GM21825 (cell line): ENCODE data around the gene GGCX.
A peak's percentile ranks its signal among the peaks of the same experiment; 100 is the strongest.
"Not testable (repeated sequence)": the region's sequence is repeated elsewhere in the genome, so short reads cannot be mapped to it uniquely, and the experiment has no call there.

ENCODE experiments used
- ATAC-seq: cut with Tn5 transposase; IDR thresholded peaks from one replicate; pipeline ENCODE4 v1.9.1; 2021; ENCODE audit warnings: mild to moderate bottlenecking, moderate library complexity; ENCODE audit not compliant: unreplicated experiment

Gene GGCX

DNA sequence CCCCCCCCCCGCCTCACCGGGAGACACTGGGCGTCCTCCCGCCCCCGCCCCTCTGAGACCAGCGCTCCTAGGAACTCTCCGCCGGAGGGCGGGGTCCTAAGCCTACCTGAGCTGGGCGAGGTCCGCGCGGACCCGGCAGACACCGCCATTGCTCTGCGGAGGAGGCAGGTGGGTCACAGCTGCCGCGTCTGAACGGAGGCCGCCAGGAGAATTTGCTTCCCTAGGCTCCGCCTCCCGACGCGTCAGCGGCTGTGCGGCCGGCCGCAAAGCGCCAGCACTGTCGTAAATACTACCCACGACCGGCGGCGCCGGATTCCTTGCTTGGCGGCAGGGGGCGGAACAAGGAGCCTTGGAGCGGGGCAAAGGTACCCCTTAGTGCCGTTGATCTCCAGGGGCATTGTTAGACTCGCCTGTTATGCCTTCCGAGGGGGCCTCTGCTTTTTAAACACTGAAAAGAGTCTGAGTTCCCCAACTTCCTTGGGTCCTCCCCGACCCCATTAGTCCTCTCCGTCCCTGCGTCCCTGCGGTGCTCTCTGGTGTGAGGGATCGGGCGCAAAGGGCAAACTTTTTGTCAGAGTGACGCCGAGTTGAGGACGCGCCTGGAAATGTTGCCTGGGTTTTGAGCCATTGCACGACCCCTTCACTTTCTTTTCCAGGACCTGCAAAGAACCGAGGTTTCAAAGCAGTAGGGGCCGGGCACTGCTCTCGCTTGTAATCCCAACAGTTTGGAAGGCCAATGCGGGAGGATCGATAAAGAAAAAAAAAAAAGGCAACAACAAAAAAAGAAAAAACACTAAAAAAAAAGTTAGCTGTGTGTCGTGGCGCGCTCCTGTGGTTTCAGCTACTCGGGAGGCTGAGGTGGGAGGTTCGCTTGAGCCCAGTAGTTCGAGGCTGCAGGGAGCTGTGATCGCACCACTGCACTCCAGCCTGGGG, at the start of gene GGCX:
Gene GGCX (minus strand): TSS at position 214 of the 933 bp plus-strand sequence. CDS start 65 bp downstream, at position 149.
- ATAC-seq: peak; percentile 91

DNA sequence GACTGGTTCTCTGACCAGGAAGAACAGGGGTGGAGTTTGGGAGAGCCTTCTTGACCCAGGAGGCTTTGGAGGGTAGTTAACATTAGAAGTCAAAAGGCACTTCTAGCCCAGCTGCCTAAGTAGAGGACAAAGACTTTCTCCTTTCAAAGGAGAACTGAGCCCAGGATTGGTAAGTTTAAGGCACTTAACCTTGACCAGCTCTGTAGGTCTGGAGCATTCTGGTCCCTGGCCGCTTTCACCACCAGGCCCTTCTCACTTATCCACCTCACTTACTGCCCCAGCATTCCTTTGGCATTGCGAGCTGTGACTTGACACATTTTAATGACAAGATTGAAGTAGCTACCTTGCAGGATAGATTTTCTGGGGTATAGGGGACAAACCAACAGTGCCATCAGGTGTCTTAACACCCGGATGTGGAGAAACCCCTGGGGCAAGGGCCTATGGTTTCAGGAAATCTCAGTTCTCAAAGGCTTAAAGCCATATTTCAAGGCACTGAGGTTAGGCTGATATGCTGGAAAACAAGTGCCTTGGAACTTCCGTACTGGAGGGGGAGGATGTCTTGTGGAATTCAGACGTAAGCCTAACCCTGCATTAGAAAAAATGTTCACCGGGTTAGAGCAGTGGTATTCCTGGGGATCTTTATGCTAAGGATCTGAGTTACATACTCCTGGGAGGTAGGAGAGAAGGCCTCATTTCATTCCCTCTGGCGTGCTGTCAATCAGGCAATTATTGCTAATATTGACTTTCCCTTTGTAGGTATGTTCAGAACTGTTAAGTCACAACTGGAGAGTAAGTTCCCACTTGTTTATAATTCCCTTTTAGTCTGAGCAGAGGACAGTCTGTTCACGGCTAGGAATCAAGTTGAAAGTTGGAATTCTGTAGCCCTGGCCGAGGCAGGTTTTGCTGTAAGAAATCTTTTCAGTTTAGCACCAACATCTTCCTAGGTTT, 46.2 kb upstream of the GGCX start:
- ATAC-seq: no peak

DNA sequence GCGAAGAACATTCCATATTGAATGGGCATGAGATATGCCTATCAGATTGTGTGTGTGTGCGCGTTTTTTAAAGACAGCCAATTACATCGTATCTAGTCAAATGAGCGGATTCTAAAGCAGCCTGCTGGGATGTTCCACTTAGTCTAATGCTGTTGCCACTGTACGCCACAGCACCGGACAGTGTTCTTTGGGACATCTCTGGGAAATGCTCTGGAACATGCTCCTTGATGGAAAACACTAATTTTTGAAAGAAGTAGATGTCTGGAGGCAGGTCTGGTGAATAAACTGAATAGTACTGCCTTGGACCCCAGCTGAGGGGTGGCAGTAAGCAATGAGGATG, 44.8 kb upstream of the GGCX start:
- ATAC-seq: no peak

DNA sequence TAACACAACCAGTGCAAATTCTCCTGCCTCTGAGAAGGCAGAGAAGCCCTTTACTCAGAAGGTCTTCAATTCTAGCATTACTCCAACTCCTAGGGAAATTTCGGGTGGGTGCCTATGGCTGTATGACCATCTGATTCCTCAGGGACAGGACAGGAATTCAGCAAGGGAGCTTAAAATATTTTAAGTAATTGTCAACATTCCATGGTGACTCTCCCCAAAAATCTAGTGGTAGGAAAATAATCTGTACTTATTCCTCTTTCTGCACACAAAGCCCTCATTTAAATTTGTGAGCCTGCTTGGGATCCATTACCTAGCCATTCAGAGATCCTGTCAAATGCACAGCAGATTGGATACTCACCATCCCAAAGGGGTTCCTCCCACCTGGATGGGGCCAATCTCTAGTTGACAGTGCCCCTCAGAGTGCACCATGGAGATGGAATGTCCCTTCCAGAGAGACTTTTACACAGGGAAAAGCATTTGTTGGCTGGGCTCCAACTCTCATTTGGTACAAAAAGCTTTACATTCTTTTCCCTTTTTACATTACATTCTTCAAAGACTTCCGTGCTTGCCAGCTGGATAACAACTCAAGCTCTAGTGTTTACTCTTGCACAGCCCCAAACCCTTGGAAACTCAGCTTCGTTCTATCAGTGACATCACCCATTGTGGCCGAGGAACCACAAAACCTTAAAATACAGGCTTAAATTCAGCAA, 44.3 kb upstream of the GGCX start:
- no peak for ATAC-seq

DNA sequence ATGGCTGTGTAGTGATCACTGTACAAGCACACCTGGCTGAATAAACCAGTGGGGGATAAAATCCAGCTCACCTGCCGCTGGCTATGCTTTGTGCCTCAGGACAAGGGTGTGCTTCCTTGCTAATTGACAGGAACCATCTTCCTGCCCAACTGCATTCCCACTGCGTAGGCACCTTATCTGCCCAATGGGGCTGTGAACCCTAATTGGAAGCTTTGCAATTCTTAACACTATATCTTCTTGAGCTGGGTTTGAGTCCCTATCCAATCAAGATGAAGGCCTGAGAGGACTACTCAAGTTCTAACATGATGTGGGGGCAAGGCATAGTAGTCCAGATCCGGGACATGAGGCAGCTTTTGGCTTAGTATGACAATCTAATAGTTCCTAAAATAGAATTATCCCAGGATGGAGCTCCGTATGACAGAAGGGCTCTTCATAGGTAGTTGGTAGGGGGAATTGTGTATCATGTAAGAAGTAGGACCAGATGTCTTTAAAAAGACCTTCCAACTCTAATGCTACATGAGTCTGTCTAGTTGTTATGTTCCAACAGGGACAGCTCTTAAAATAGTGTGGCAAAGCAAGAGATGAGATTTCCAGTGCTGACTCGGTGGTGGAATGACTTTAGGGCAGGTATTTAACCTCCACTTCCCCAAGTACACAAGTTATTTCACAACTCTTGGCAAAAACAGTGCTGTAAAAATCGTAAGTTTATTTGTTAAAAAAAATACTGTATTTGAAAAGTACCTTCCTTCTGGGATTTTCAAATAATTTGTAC, 43.5 kb upstream of the GGCX start:
- ATAC-seq: no peak

DNA sequence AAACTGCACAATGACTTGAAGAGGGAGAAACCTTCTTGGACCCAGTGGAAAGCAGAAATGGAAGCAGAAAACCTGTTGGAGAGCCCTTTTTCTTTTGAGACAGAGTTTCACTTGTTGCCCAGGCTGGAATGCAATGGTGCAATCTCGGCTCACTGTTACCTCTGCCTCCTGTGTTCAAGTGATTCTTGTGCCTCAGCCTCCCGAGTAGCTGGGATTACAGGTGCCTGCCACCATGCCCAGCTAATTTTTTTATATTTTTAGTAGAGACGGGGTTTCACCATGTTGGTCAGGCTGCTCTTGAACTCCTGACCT, 42.8 kb upstream of the GGCX start:
- not testable (repeated sequence) for ATAC-seq

DNA sequence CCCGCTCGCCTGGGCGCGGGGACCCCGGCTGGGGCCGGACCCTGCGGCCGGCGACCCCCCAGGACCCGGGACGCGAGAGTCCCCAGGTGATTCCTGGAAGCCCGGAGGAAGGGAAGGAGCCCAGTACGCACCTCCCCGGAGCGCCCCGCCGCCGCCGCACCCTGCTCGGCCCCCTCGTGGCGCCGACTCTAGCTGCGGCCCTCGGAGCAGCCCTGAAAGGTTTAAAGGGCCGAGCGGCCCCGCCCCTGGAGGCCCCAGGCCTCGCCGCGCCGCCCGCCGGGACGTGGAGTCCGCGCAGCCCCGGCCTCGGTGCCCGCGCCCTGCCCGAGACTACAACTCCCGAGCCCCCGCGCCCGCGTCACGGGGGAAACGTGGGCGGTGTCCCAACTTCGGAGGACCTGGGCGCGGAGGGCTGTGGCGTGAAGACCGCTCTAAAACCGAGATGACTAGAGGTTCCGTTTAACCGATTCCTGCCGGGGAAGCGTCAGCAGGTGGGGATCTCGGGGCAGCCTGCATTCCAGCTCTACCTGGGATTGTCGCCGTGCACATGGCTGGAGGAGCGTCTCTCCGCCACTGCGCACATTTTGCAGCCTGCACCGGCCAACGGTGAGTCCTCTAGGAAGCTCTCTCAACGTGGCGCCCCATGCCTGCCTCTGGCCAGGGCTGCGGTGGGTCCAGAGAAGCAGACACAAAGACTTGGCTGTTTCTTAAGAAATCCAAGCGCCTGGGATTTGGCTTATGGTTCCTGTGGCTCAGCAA, 41.4 kb upstream of the GGCX start, which contains the start of gene TMEM150A:
Gene TMEM150A (minus strand): TSS at position 223 of the 759 bp plus-strand sequence. CDS start 750 bp downstream, outside the sequence.
- peak; percentile 94 for ATAC-seq

DNA sequence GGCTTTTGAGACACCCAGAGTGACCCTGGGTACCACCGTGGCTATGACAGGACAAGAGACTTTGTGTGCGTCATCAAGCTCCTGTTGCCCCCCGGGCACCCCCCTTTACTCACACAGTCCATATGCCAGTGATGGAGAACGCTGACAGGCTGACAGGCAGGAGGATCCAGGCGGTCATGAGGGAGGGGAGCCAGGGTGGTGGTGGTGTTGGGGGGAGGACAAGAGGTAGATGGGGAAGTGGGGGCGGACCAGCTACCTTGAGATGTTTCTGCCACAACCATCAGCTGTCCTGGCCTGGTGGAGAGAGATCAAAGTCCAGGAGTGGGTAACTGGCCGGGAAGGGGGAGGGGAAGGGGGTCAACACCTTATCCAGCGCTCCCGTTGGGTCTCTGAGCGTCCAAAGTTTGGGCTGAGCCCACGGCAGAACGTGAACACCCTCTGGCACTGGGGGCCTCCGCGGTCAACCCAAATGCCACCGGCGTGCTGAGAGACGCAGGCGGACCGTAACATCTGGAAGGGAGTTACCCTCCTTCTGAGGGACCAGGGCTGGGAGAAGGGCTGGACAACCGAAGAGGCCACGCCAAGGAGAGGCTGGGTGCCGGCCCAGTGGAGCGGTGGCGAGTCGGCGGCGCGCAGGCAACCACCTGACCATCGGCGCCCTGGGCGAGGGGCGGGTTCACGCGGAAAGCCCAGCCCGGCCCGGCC, 40.6 kb upstream of the GGCX start:
- peak; percentile 27 for ATAC-seq

DNA sequence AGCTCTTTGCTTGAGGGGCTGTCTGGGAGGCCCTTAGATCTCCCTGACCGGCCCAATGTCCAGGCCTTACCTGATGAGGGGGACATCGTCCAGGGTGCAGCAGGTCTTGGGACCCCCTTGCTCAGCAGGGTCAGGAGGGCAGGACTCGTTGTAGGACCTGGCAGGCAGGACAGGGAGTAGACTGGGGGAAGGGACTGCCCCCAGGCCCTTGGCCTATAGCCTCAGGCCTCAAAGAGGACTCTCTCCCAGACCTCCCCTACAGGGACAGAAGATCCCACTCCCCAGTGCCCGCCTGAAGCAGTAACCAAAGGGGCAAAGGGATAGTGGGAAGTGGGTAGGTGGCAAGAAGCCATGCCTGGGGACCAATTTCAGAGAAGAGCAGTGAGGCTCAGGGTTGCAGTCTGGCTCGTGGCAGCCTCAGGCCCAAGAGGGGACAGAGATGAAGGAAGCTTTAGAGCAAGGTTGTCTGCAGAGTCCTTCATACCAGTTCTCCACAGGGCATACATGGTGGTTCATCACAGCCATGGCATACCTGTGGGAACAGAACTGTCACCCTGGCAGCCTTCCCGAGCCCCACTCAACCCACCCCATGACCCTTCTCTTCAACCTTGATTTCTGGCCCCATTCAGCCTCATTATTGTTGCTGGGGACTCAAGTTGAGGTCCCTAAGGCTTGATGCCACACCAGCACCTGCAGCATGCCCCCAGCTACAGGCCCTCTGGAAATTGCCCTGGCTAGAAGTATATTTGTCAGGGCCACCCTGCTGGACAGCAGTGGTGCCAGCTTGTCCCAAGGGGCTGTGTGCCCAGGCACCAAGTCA, 39.9 kb upstream of the GGCX start:
- no peak for ATAC-seq

DNA sequence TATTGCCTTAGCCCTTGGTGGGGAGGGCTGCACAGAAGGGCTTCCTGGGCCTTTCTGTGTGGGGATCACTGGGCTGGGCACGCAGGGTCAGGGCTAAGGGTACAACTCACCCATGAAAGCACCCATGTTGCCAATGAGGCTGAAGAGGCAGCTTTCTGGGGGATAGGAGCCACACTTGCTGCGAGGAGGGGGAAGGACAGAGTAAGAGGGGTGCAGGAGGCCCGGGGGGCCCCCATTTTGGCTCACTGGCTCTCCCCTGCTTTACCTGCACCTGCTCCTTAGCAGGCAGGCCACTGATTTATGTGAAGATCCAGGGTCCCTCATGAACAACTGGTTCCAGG, 38.9 kb upstream of the GGCX start:
- no peak for ATAC-seq

DNA sequence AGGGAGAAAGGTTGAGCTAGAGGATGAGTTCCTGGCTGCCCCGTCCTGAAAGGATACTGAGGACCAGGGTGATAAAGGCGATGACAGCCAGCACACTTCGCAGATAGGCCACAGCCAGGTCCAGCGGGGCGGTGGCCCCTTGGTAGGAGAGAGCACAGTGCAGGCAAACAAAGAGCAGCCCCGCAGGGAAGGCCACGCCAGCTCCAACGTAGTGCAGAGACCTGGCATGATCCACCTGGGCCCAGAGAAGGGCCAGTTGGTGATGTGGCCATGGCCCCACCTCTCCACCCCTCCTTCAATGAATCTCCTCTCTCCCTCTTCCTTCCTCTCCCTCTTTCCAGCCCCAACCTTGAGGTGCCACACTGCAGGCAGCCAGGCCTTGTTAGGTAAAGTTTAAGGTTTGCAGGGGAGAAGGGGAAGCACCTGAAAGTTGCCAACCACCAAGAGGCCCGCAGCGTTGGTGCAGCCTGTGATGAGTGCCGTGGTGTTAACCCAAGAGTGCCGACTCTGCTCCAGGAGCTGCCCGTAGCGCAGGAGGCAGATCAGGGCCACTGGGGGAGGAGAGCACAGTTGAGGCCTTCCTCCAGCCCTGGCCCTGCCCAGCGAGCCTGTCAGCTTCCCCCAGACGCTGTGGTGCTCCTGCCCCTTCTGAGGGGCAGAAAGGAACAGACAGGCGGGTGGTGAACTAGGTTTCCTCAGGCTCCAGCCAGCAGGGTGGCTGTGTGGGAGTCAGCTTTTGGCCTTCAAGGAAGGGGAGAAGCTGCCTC, 38.4 kb upstream of the GGCX start:
- ATAC-seq: no peak

DNA sequence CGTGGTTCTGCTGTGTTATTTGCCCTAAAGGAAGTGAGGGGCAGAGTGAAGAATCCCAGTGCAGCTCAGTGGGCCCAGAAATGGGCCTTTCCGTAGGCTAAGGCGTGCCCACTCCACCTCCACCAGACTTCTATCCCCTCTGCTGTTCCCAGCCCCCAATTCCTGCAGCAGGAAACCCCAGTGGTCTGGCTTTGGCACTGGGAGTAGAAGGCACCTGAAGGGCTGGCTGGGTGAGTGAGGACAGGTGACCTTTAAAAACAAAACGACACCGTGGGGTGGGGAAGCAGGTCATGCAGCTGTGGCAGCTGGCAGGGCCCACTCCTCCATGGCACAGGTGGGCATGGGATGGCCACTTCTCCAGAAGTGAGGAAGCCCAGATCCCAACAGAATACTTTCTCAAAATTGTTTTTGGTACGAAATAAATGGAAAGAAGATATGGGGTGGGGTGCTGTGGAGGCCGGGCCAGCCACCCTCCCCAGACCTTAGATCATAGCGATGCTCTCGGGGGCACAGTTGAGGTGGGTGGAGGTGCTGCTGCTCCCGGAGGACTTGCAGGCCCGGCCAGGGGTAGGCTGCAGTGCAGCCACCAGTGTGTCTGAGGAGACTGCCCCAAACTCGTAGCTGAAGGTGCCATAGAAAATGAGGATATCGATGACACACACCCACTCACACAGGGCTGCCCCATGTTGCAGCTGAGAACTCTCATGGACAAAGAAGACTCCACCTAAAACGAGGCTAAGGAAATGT, 37.5 kb upstream of the GGCX start:
- ATAC-seq: no peak

DNA sequence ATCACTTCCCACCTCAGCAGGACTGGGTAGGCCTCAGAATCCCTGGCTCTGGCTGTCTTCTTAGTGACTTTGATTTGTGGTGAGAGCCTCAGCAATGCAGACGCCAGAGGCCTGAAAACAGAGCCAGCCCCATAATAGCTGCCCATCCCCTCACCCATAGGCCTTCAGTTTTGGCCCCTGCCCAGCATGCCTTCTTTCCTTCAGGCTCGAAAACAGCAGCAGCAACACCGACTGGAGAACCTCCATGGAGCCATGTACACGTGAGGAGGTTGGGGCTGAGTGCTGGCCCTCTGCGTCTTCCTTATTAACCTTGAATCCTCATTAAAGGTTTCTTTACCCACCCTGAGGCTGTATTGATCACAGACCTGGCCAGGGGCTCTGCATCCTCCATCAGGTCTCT, 35.9 kb upstream of the GGCX start:
- ATAC-seq: no peak

DNA sequence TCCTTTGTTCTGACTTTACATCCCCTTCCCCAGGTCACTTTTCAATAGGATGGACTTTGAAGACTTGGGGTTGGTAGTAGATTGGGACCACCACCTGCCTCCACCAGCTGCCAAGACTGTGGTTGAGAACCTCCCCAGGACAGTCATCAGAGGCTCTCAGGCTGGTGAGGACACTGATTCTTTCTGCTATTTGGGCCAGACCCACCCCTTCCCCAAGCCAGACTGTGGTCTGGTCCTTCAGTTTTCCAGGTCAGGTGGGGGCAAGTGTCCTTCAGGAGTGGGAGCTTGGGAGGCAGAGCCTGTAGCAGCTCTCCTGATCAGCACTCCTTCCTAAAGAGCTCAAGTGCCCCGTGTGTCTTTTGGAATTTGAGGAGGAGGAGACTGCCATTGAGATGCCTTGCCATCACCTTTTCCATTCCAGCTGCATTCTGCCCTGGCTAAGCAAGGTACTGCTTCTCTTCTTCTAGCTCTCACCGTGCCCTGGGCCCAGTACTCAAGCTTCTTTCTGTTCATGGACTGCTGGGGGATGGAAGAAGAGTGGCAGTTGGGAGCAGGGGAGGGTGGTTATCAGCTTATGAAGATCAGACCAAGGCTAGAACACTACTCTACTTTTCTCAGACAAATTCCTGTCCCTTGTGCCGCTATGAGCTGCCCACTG, 35.3 kb upstream of the GGCX start:
- no peak for ATAC-seq

DNA sequence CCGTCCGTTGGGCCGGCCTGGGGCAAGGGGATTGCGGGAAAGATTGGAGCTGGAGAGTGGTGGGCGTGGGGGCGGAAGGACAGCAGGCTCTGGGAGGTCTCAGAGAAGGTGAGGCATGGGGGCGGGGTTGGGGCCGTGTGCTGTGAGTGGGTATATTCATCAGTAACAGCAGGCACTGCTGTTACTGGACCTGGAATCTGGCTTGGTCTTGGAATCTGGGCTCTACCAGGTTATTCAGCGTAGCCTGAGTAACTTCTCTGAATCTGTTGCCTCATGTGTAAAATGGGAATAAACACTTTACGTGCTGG, 34.7 kb upstream of the GGCX start:
- ATAC-seq: no peak

DNA sequence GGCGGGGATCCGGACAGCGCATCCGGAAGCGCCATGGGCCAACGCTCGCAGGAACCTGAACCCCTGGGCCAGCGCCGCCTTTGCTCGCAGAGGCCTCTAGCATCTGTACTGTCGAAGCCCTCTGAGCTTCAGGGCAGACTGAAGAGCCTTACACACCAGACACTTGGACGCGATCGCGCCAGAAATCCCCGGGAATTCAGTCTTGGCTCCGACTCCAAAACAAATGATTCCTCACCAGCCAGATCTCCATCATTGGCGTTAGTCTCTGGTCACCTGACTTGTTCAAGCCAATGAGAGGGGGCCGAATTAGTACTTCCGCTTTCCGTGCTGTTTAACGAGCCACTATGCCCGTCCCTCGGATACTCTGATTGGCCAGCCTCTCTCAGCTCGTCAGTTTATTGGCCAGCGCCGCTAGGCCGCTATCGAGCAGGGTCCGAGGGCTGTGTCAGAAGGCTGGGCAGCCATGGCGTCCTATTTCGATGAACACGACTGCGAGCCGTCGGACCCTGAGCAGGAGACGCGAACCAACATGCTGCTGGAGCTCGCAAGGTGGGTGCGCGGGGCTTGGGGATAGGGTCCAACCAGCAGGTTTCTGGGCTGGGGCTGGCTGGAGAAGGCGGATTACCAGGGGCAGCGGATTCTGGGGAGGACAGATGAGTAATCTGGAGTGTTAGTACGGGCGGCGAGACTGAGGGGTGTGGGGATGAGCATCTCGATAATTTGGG, 34.2 kb upstream of the GGCX start, which contains the start of gene RNF181:
Gene RNF181 (plus strand): TSS at position 445 of the 725 bp plus-strand sequence. CDS start 19 bp downstream, at position 464.
- peak; percentile 97 for ATAC-seq
